ENCODE results near the gene MCOLN3. TPM values are rescaled to one million over a fixed set of nuclear protein-coding genes. Genes with fewer than 3 reads are reported as not detected.

The MCOLN3 gene
- total and polyA plus RNA-seq, 2 of the 4 experiments (the other 2 are of a cell fraction) = 0.03 TPM; not detected in 1

- Histone ChIP-seq H2AFZ (replicated peaks; ENCODE audit: low read length, poor library complexity) (no peak overlapping the region), H4K5ac (ENCODE audit: low read depth, low read length) (no peak overlapping the region), H3K27ac (ENCODE audit: insufficient read depth, low read length) (no peak overlapping the region), H3K27me3 (ENCODE audit: control insufficient read depth, insufficient read depth, low read length) (peaks cover 10% of the 10 kb centered on the region), H3K4me3 (ENCODE audit: insufficient read depth, low read depth, low read length) (no peak overlapping the region), H3K79me1 (ENCODE audit: low read depth in 1 of 2, low read length in 2 of 2) (no peaks in the 10 kb centered on the region), H4K8ac (ENCODE audit: low read depth in 2 of 2, low read length in 2 of 2) (no peak overlapping the region), H4K20me1 (ENCODE audit: insufficient read depth, low read length) (no peaks in the 10 kb centered on the region), H2BK15ac (ENCODE audit: low read depth, low read length) (no peak overlapping the region), H4K91ac (ENCODE audit: insufficient read depth, low read depth, low read length) (no peak overlapping the region), H3K23ac (ENCODE audit: low read depth, low read length) (no peak overlapping the region), H3K14ac (replicated peaks; ENCODE audit: low read depth, low read length) (no peak overlapping the region), H3K36me3 (ENCODE audit: control insufficient read depth, insufficient read depth, low read length) (no peaks in the 10 kb centered on the region), H2BK20ac (ENCODE audit: low read depth, low read length) (no peak overlapping the region), H3K9me3 (ENCODE audit: control insufficient read depth, insufficient read depth, low read length) (no peaks in the 10 kb centered on the region), H2AK9ac (replicated peaks; ENCODE audit: low read depth, low read length, poor library complexity) (no peak overlapping the region), H2BK5ac (ENCODE audit: low read depth, low read length, poor library complexity, severe bottlenecking) (no peak overlapping the region), H2AK5ac (ENCODE audit: low read depth, low read length) (no peak overlapping the region), H3K4me1 (ENCODE audit: control insufficient read depth, insufficient read depth, low read length) (no peaks in the 10 kb centered on the region), H3K9me1 (ENCODE audit: insufficient read depth, low read length) (no peaks in the 10 kb centered on the region), H3K4ac (ENCODE audit: low read depth, low read length) (no peak overlapping the region), H3K56ac (ENCODE audit: extremely low read depth, insufficient read depth, low read length) (no peak overlapping the region), H3K4me2 (ENCODE audit: low read depth, low read length) (no peak overlapping the region), H3K9ac (ENCODE audit: low read depth, low read length) (no peak overlapping the region), H2BK120ac (ENCODE audit: low read depth, low read length) (no peak overlapping the region), H3K18ac (ENCODE audit: low read depth, low read length) (no peak overlapping the region)
- ATAC-seq (ENCODE audit: low read depth) (no peak), DNase-seq (no peak)
- POLR2A ChIA-PET (ENCODE audit: unreplicated experiment) = no interaction called here
- CTCF ChIA-PET = interaction anchor here (0.6 kb wide), 1 partner anchor 16 kb away, joined by 4 read pairs; no protein-coding TSS in a partner anchor
- intact Hi-C loops (cut with micrococcal nuclease) (no loop called here), in situ Hi-C loops (cut with MboI; ENCODE audit: low sequenced_read_pairs) (no loop called here), dilution Hi-C loops (cut with HindIII; ENCODE audit: low sequenced_read_pairs, unreplicated experiment) (no loop called here)
- WGBS, 2 experiments (ENCODE audit: extremely low coverage in 2 of 2, insufficient read length in 1 of 2) = no CpG with 5 or more reads among the region's 1 CpG
- no peak for TF ChIP-seq SMC3 (IDR thresholded peaks at IDR 0.05; ENCODE audit: low read depth, low read length)
- no peak for TF ChIP-seq RFX5 (IDR thresholded peaks at IDR 0.05; ENCODE audit: low read depth, low read length)
- BruUV-seq (replicated peaks) = no TSS peak
These were observed 39.5 kb upstream of the MCOLN3 start for GRCh38 chr1:85087659-85088407.

Measured in IMR-90 (cell line).